Limb (tissue), 2 donors: ENCODE measurements around the gene SPIRE1.
"Not testable (repeated sequence)": the region's sequence is repeated elsewhere in the genome, so short reads cannot be mapped to it uniquely, and the experiment has no call there.

Experiments used
- DNase-seq, 2 donors: peaks; one replicate each; pipeline ENCODE4 v3.0.0-alpha.2; 2016; ENCODE audit errors: extremely low spot score in 2 of 2

SPIRE1 gene

GRCh38 chr18:12647773-12648172, 10.1 kb downstream of the SPIRE1 start:
- no peak for DNase-seq

- no peak for DNase-seq
These were observed 12.1 kb downstream of the SPIRE1 start for GRCh38 chr18:12645751-12646203.

GRCh38 chr18:12645254-12645653, 12.7 kb downstream of the SPIRE1 start:
- no peak for DNase-seq

DNA sequence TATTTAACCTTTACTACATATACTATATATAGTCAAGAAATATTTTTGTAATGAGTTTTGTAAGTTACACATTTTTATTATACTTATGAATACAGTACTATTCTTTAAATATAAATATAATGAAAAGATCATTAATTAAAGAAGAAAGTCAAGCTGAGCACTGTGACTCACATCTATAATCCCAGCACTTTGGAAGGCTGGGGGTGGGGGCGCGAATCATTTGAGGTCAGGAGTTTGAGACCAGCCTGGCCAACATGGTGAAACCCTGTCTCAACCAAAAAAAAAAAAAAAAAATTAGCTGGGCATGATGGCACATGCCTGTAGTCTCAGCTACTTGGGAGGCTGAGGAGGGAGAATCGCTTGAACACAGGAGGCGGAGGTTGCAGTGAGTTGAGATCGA, 14.2 kb downstream of the SPIRE1 start:
- not testable (repeated sequence) for DNase-seq

DNA sequence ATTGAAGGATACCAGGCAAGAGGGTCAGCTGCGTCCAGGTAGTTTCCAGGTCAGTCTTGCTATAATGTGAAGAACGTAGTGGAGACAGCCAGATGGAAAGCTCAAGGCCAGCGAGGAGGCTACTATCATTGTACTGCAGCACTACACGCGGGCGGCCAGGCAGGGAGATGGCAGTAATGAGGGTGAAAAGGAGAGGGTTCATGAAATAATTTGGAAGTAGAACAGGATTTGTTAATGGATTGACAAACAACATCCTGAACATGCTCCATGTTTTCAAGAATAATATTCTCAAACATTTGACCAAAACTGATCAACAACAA, 17.1 kb downstream of the SPIRE1 start:
- DNase-seq = no peak

- no peak for DNase-seq
These were observed 17.7 kb downstream of the SPIRE1 start for GRCh38 chr18:12639990-12640880.

DNA sequence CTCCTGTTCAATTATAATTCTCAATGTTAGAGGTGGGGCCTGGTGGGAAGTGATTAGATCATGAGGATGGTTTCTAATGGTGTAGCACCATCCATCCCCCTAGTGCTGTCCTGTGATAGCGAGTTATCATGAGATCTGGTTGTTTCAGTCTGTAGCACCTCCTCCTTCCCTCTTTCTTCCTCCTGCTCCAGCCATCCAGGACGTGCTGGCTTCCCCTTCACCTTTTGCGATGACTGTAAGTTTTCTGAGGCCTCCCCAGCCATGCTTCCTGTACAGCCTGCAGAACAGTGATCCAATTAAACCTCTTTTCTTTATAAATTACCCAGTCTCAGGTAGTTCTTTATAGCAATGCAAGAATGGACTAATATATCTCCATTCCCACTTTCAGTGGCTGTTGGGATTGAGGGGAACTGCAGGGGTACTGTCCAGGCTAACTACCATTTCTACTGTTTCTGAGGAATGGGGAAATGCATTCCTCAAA, 19.2 kb downstream of the SPIRE1 start:
- no peak for DNase-seq

DNA sequence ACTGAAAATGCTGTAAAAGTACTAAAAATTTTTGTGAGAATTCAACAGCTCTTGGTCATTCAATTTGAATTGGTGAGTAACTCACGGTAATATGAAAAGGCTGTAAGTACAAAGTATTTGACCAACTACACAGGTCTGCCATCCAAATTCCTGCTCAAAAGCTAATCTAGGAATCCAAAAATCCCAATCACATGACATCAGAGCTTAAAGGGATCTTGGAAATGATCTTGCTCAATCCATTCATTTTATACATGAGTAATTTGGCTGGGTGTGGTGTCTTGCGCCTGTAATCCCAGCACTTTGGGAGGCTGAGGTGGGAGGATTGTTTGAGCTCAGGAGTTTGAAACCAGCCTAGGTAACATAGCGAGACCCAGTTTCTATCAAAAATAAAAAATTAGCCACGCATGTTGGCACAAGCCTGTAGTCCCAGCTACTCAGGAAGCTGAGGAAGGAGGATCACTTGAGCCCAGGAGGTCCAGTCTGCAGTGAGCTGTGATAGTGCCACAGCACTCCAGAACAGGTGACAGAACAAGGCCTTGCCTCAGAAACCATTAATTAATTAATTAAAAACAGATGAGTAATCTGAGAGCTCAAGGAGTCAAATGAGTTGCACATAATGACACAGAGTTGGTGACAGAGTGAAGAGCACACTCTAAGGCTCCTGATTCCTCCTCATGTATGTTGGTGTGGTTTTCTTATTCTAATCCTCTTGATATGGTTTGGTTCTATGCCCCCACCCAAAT, 19.8 kb downstream of the SPIRE1 start:
- no peak for DNase-seq

- no peak for DNase-seq
These were observed 20.5 kb downstream of the SPIRE1 start for GRCh38 chr18:12637393-12637792.

- DNase-seq = no peak
These were observed 26.0 kb downstream of the SPIRE1 start for GRCh38 chr18:12631831-12632477.

- DNase-seq = no peak
These were observed 27.8 kb downstream of the SPIRE1 start for GRCh38 chr18:12630136-12630535.

GRCh38 chr18:12628706-12629702, 28.9 kb downstream of the SPIRE1 start:
- no peak for DNase-seq

DNA sequence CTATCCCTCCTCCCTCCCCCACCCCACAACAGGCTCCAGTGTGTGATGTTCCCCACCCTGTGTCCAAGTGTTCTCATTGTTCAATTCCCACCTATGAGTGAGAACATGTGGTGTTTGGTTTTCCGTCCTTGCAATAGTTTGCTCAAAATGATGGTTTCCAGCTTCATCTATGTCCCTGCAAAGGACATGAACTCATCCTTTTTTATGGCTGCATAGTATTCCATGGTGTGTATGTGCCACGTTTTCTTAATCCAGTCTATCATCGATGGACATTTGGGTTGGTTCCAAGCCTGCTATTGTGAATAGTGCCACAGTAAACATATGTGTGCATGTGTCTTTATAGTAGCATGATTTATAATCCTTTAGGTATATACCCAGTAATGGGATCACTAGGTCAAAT, 30.7 kb downstream of the SPIRE1 start:
- DNase-seq = not testable (repeated sequence)

DNA sequence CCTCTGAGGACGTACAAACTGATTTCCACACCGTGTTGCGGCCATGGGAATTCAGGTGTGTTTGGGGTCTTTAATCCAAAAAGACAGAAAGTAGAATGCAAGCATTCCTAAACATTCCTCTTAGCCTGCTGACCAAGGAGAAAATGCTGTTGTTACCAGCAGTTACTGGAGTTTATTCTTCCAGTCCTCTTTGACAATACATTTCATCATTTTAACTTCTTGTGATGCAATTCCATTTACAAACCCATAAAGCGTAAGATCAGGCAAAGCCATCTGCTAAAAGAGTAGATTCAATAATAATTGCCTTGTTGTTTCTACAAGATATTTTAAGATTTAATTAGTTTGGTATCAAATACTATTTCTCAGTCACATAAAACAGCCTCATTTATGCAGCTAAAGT, 32.7 kb downstream of the SPIRE1 start:
- DNase-seq = no peak

DNA sequence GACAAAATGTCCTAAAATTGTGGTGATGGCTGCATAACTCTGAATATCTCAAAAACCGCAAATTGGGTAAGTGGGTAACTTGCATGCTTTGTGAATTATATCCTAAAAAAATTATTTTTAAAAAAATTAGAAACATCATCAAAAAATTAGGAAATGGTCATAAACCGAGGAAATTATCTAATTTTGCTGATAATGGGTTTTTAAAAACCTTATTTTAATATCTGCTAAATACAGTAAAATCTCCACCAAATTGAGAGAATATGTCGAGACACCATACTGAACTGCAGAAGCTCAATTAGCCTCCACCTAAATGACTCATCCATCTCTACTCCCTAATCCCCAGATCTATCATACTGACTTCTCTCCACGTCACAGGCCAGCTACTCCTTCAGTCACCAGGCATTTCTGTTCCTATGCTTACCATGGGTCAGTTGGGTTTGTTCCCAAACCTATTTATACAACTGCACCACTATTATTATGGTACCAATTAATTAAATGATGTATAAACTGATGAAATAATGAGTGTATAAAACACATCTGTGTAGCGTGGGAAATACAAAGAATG, 36.1 kb downstream of the SPIRE1 start:
- no peak for DNase-seq

GRCh38 chr18:12615748-12616147, 42.2 kb downstream of the SPIRE1 start:
- no peak for DNase-seq

- DNase-seq = no peak
These were observed 49.6 kb downstream of the SPIRE1 start for GRCh38 chr18:12608301-12608700.

DNA sequence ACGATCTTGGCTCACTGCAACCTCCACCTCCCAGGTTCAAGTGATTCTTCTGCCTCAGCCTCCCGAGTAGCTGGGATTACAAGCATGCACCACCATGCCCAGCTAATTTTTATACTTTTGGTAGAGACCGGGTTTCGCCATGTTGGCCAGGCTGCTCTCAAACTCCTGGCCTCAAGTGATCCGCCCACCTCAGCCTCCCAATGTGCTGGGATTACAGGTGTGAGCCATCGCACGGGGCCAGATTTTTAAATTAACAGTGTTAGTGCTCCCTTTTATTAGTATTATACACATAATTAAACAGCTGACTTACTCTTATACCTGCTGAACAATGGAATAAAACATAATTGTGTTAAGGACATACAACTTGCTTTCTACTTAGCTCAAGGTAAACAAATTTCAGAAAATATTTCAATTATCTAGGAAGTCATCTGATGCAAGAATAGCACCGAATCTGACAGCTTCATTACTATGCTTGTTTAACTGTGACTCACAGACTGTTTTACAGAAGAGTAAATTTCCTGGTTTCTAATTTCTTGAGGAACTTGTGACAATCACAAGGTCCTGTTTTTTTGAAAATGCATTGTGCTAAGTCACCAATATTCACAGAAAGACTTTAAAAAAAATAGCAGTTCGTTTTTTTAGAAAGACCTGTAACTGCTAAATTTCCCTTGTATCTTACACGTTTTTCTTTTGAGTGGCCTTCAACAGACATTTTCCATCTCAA, 51.2 kb downstream of the SPIRE1 start:
- no peak for DNase-seq

- no peak for DNase-seq
These were observed 53.4 kb downstream of the SPIRE1 start for GRCh38 chr18:12604445-12605007.

- no peak for DNase-seq
These were observed 57.9 kb downstream of the SPIRE1 start for GRCh38 chr18:12599966-12600365.
